CD14-positive monocyte (primary cell): Measurements from ENCODE around the gene SHISA6. TPM values are rescaled to one million over a fixed set of nuclear protein-coding genes. Genes with fewer than 3 reads are reported as not detected.

ENCODE experiments used
- DNase-seq, 3 donors: peaks; one replicate each; pipeline ENCODE4 v3.0.0-alpha.2; 2011 to 2022
- H2AFZ ChIP-seq: 2 replicates; pipeline ENCODE4 v1.6.0; 2012; ENCODE audit warnings: mild to moderate bottlenecking, low read depth, low read length, inconsistent platforms; ENCODE audit not compliant: insufficient read depth, poor library complexity, severe bottlenecking
- H3K27ac ChIP-seq, 2 donors: 1 replicate in 1 of 2; 2 replicates in 1 of 2; pipeline ENCODE4 v1.5.1; 2012 to 2013; ENCODE audit warnings: low read length in 2 of 2, control low read depth in 1 of 2, inconsistent platforms in 1 of 2, low read depth in 1 of 2, mild to moderate bottlenecking in 1 of 2
- H3K27me3 ChIP-seq, 2 donors: one replicate each; pipeline versions ENCODE4 v1.6.0 to v1.6.1; 2011 to 2013; ENCODE audit warnings: low read length in 2 of 2; ENCODE audit not compliant: control insufficient read depth in 2 of 2, insufficient read depth in 2 of 2
- H3K36me3 ChIP-seq, 2 donors: replicated peaks in 1 of 2; 1 replicate in 1 of 2; 2 replicates in 1 of 2; pipeline versions ENCODE4 v1.5.1 to v1.6.1; 2012 to 2013; ENCODE audit warnings: low read length in 2 of 2, control low read depth in 1 of 2, inconsistent platforms in 1 of 2, mild to moderate bottlenecking in 1 of 2; ENCODE audit not compliant: insufficient read depth in 2 of 2, control insufficient read depth in 1 of 2
- H3K4me1 ChIP-seq, 2 donors: 1 replicate in 1 of 2; 2 replicates in 1 of 2; pipeline versions ENCODE4 v1.5.1 to v1.6.1; 2012 to 2013; ENCODE audit warnings: low read length in 2 of 2, control low read depth in 1 of 2, inconsistent platforms in 1 of 2, mild to moderate bottlenecking in 1 of 2, moderate library complexity in 1 of 2; ENCODE audit not compliant: insufficient read depth in 2 of 2, control insufficient read depth in 1 of 2
- H3K4me2 ChIP-seq: replicated peaks from 2 replicates; pipeline ENCODE3; 2012; ENCODE audit warnings: low read length, moderate library complexity, mild to moderate bottlenecking; ENCODE audit not compliant: poor library complexity, severe bottlenecking; ENCODE audit errors: extremely low read depth
- H3K4me3 ChIP-seq, 3 experiments: fragments of 200-600 bp in 1 of 3; sonication (generic) in 1 of 3; replicated peaks in 1 of 3; 1 replicate in 2 of 3; 2 replicates in 1 of 3; pipeline ENCODE4 v1.5.1; 2011 to 2013; ENCODE audit warnings: low read length in 3 of 3, mild to moderate bottlenecking in 3 of 3, control low read depth in 2 of 3, low read depth in 2 of 3, inconsistent platforms in 1 of 3, moderate library complexity in 1 of 3
- H3K79me2 ChIP-seq: 2 replicates; pipeline ENCODE4 v1.6.0; 2012; ENCODE audit warnings: mild to moderate bottlenecking, control low read depth, inconsistent platforms, low read length, moderate library complexity; ENCODE audit not compliant: insufficient read depth
- H3K9ac ChIP-seq: 2 replicates; pipeline ENCODE4 v1.6.0; 2017; ENCODE audit warnings: low read length, mild to moderate bottlenecking; ENCODE audit not compliant: insufficient read depth, poor library complexity, severe bottlenecking
- H3K9me3 ChIP-seq, 2 donors: replicated peaks in 1 of 2; 1 replicate in 1 of 2; 2 replicates in 1 of 2; pipeline versions ENCODE4 v1.5.1 to v1.6.1; 2012 to 2013; ENCODE audit warnings: low read length in 2 of 2, control low read depth in 1 of 2; ENCODE audit not compliant: control insufficient read depth in 1 of 2, insufficient read depth in 1 of 2
- H4K20me1 ChIP-seq: 2 replicates; pipeline ENCODE4 v1.6.0; 2012; ENCODE audit warnings: mild to moderate bottlenecking, low read length, control low read depth, moderate library complexity; ENCODE audit not compliant: insufficient read depth
- H3K27ac Mint-ChIP-seq, 7 donors: one replicate each; pipeline ENCODE4 v1.8.0; 2020; ENCODE audit warnings: mild to moderate bottlenecking in 7 of 7, mixed read lengths in 7 of 7, moderate library complexity in 6 of 7, inconsistent platforms in 2 of 7
- H3K27me3 Mint-ChIP-seq, 3 donors: one replicate each; pipeline ENCODE4 v1.8.0; 2021 to 2022; ENCODE audit warnings: low read depth in 3 of 3, mild to moderate bottlenecking in 3 of 3, mixed read lengths in 3 of 3, moderate library complexity in 3 of 3, inconsistent platforms in 1 of 3
- H3K36me3 Mint-ChIP-seq, 2 donors: one replicate each; pipeline ENCODE4 v1.8.0; 2020; ENCODE audit warnings: mixed read lengths in 2 of 2, inconsistent platforms in 1 of 2, mild to moderate bottlenecking in 1 of 2
- H3K4me1 Mint-ChIP-seq: one replicate; pipeline ENCODE4 v1.8.0; 2020; ENCODE audit warnings: mild to moderate bottlenecking, mixed read lengths
- H3K4me3 Mint-ChIP-seq, 2 donors: one replicate each; pipeline ENCODE4 v1.8.0; 2020; ENCODE audit warnings: mild to moderate bottlenecking in 2 of 2, mixed read lengths in 2 of 2, moderate library complexity in 1 of 2
- H3K9me3 Mint-ChIP-seq, 7 donors: one replicate each; pipeline ENCODE4 v1.8.0; 2020 to 2022; ENCODE audit warnings: mixed read lengths in 7 of 7, mild to moderate bottlenecking in 6 of 7, moderate library complexity in 6 of 7, inconsistent platforms in 2 of 7
- CTCF ChIP-seq: fragments of 200-600 bp; IDR thresholded peaks from one replicate; pipeline ENCODE4 v1.8.0; 2022; ENCODE audit warnings: antibody characterized with exemption, mild to moderate bottlenecking
- WGBS: methylation state at CpG from one replicate; pipeline ENCODE4 v1.1.5; 2013; ENCODE audit warnings: missing lambda C conversion rate; ENCODE audit not compliant: insufficient coverage; 5-methylcytosine and 5-hydroxymethylcytosine counted together
- intact Hi-C, 2 donors: fragments of 100-400 bp; cut with micrococcal nuclease; formaldehyde crosslinking; loops; one replicate each; pipeline versions ENCODE4 v1.15.0 to v1.15.1; 2023
- polyA plus RNA-seq, 3 donors: library from polyadenylated mRNA; depleted of rRNA in 1 of 3; unstranded in 2 of 3; stranded (reverse) in 1 of 3; fragments of 300-500 nt in 2 of 3; fragments of >200 nt in 1 of 3; fragmentation: Illumina TruSeq in 2 of 3; gene quantifications; 1 replicate in 2 of 3; 2 replicates in 1 of 3; pipeline ENCODE4 v1.2.3, GENCODE V29; 2012 to 2021

SHISA6 gene
- polyA plus RNA-seq, 3 donors: not detected

- H4K20me1 ChIP-seq: no peaks in the 10 kb centered on the region
- H3K36me3 ChIP-seq: no peaks in the 10 kb centered on the region
- intact Hi-C loops: no loop called here
- H3K9ac ChIP-seq: no peak overlapping the region
- peaks cover 0 to 2% of the 10 kb centered on the region in 2 donors for H3K9me3 ChIP-seq
- no peaks in the 10 kb centered on the region for H3K79me2 ChIP-seq
- H3K4me1 ChIP-seq: no peaks in the 10 kb centered on the region
- no peak overlapping the region for H3K4me2 ChIP-seq
- Mint-ChIP-seq H3K4me3 (no peak overlapping the region), H3K9me3 (peaks cover 0 to 10% (median 2%) of the 10 kb centered on the region in 7 donors), H3K27me3 (peaks cover 0 to 3% (median 2%) of the 10 kb centered on the region in 3 donors), H3K4me1 (no peaks in the 10 kb centered on the region), H3K27ac (no peak overlapping the region), H3K36me3 (no peaks in the 10 kb centered on the region)
- DNase-seq: no peak
- no peak overlapping the region for H2AFZ ChIP-seq
- no peak overlapping the region for H3K4me3 ChIP-seq
- 75% methylated on average over 3 of the region's 4 CpGs for WGBS
- no peaks in the 10 kb centered on the region for H3K27me3 ChIP-seq
- TF ChIP-seq CTCF: no peak
- no peak overlapping the region for H3K27ac ChIP-seq
Observed at GRCh38 chr17:11334493-11334892, 93.5 kb downstream of the SHISA6 start.

- H2AFZ ChIP-seq: no peak overlapping the region
- TF ChIP-seq CTCF: no peak
- no peaks in the 10 kb centered on the region for H3K27me3 ChIP-seq
- Mint-ChIP-seq H3K4me1 (no peaks in the 10 kb centered on the region), H3K27ac (no peak overlapping the region), H3K4me3 (no peak overlapping the region), H3K9me3 (peaks cover 0 to 10% (median 2%) of the 10 kb centered on the region in 7 donors), H3K27me3 (peaks cover 0 to 2% (median 1%) of the 10 kb centered on the region in 3 donors), H3K36me3 (no peaks in the 10 kb centered on the region)
- no peak overlapping the region for H3K4me3 ChIP-seq
- intact Hi-C loops: no loop called here
- no peak overlapping the region for H3K4me2 ChIP-seq
- H4K20me1 ChIP-seq: no peaks in the 10 kb centered on the region
- no peaks in the 10 kb centered on the region for H3K36me3 ChIP-seq
- no peaks in the 10 kb centered on the region for H3K4me1 ChIP-seq
- 51% methylated on average over 2 of the region's 5 CpGs for WGBS
- H3K9me3 ChIP-seq: peaks cover 0 to 2% of the 10 kb centered on the region in 2 donors
- no peak overlapping the region for H3K27ac ChIP-seq
- H3K79me2 ChIP-seq: no peaks in the 10 kb centered on the region
- DNase-seq: no peak
- H3K9ac ChIP-seq: no peak overlapping the region
Observed at GRCh38 chr17:11336290-11336689, 95.3 kb downstream of the SHISA6 start.
